Neural progenitor cell (in vitro differentiated cells): ENCODE measurements around the gene HNF1B. TPM values are rescaled to one million over a fixed set of nuclear protein-coding genes. Genes with fewer than 3 reads are reported as not detected.

ENCODE experiments used
- DNase-seq: peaks from one replicate; pipeline ENCODE4 v3.0.0-alpha.2; 2016; ENCODE audit warnings: low spot score
- H2AFZ ChIP-seq: fragments of 200-600 bp; sonication (generic); replicated peaks from 2 replicates; pipeline ENCODE4 v1.6.1; 2016; ENCODE audit warnings: antibody characterized with exemption
- H3F3A ChIP-seq: fragments of 200-600 bp; sonication (generic); 2 replicates; pipeline ENCODE4 v1.6.1; 2016; ENCODE audit warnings: antibody characterized with exemption, low read depth
- H3K27ac ChIP-seq: fragments of 200-600 bp; sonication (generic); 2 replicates; pipeline ENCODE4 v1.5.1; 2016; ENCODE audit warnings: mild to moderate bottlenecking
- H3K27me3 ChIP-seq: fragments of 200-600 bp; sonication (generic); 2 replicates; pipeline ENCODE4 v1.6.1; 2016; ENCODE audit warnings: mild to moderate bottlenecking, moderate library complexity
- H3K36me3 ChIP-seq: fragments of 200-600 bp; sonication (generic); 2 replicates; pipeline ENCODE4 v1.5.1; 2016
- H3K4me1 ChIP-seq: fragments of 200-600 bp; sonication (generic); 2 replicates; pipeline ENCODE4 v1.6.1; 2016; ENCODE audit warnings: mixed run types
- H3K4me2 ChIP-seq: fragments of 200-600 bp; sonication (generic); 2 replicates; pipeline ENCODE4 v1.6.1; 2016
- H3K4me3 ChIP-seq: fragments of 200-600 bp; sonication (generic); 2 replicates; pipeline ENCODE4 v1.5.1; 2016
- H3K79me2 ChIP-seq: fragments of 200-600 bp; sonication (generic); 2 replicates; pipeline ENCODE4 v1.6.1; 2016; ENCODE audit warnings: low read depth
- H3K9ac ChIP-seq: fragments of 200-600 bp; sonication (generic); 2 replicates; pipeline ENCODE4 v1.6.1; 2016
- H3K9me3 ChIP-seq: fragments of 200-600 bp; sonication (generic); 2 replicates; pipeline ENCODE4 v1.5.1; 2016; ENCODE audit warnings: low read depth
- H4K20me1 ChIP-seq: fragments of 200-600 bp; sonication (generic); 2 replicates; pipeline ENCODE4 v1.6.1; 2016; ENCODE audit warnings: low read depth
- H3K27ac Mint-ChIP-seq: 3 replicates; pipeline ENCODE4 v1.8.0; 2021; ENCODE audit warnings: mixed read lengths
- H3K27me3 Mint-ChIP-seq: 2 replicates; pipeline ENCODE4 v1.8.0; 2022; ENCODE audit warnings: low read depth, mild to moderate bottlenecking, inconsistent platforms, moderate library complexity, mixed read lengths; ENCODE audit not compliant: insufficient read depth
- H3K36me3 Mint-ChIP-seq: 3 replicates; pipeline ENCODE4 v1.8.0; 2021; ENCODE audit warnings: mixed read lengths
- H3K4me1 Mint-ChIP-seq: 3 replicates; pipeline ENCODE4 v1.8.0; 2021; ENCODE audit warnings: mixed read lengths
- H3K4me3 Mint-ChIP-seq: 3 replicates; pipeline ENCODE4 v1.8.0; 2021; ENCODE audit warnings: mild to moderate bottlenecking, moderate library complexity, mixed read lengths
- H3K9me3 Mint-ChIP-seq: 3 replicates; pipeline ENCODE4 v1.8.0; 2020; ENCODE audit warnings: mixed read lengths
- CTCF ChIP-seq: fragments of 200-600 bp; sonication (generic); IDR thresholded peaks from 2 replicates; pipeline ENCODE4 v1.5.1; 2017; ENCODE audit warnings: antibody characterized with exemption, mild to moderate bottlenecking
- EZH2 ChIP-seq: fragments of 200-600 bp; sonication (generic); IDR thresholded peaks from 2 replicates; pipeline ENCODE4 v1.6.1; 2017; ENCODE audit warnings: antibody characterized with exemption, mild to moderate bottlenecking, moderate library complexity
- EZH2phosphoT487 ChIP-seq: fragments of 200-600 bp; sonication (generic); IDR thresholded peaks from 2 replicates; pipeline ENCODE4 v1.6.1; 2017; ENCODE audit warnings: antibody characterized with exemption
- total RNA-seq: library from RNA; depleted of rRNA; stranded (reverse); fragments of >200 nt; gene quantifications from 2 replicates; pipeline ENCODE4 v1.2.3, GENCODE V29; 2015; ENCODE audit warnings: low replicate concordance

Gene HNF1B
- total RNA-seq, 1 donor from 2014 or later = not detected

GRCh38 chr17:37671824-37672547 lies 72.9 kb downstream of the HNF1B start:
- Histone ChIP-seq H3F3A (no peaks in the 10 kb centered on the region), H2AFZ (no peak overlapping the region), H3K9me3 (no peaks in the 10 kb centered on the region), H3K36me3 (no peaks in the 10 kb centered on the region), H3K9ac (no peak overlapping the region), H3K27ac (no peak overlapping the region), H3K4me3 (no peak overlapping the region), H3K79me2 (no peaks in the 10 kb centered on the region), H4K20me1 (no peaks in the 10 kb centered on the region), H3K4me2 (no peak overlapping the region), H3K4me1 (no peaks in the 10 kb centered on the region), H3K27me3 (no peaks in the 10 kb centered on the region)
- H3K27ac Mint-ChIP-seq = no peak overlapping the region
- H3K4me3 Mint-ChIP-seq = no peak overlapping the region
- H3K4me1 Mint-ChIP-seq = peaks cover 23% of the 10 kb centered on the region
- peaks cover 9% of the 10 kb centered on the region for H3K27me3 Mint-ChIP-seq
- TF ChIP-seq EZH2phosphoT487 = no peak
- no peak for TF ChIP-seq EZH2
- TF ChIP-seq CTCF = no peak
- H3K36me3 Mint-ChIP-seq = no peaks in the 10 kb centered on the region
- no peaks in the 10 kb centered on the region for H3K9me3 Mint-ChIP-seq
- no peak for DNase-seq

GRCh38 chr17:37671028-37671823 lies 73.6 kb downstream of the HNF1B start:
- no peak overlapping the region for H3K4me3 ChIP-seq
- peaks cover 9% of the 10 kb centered on the region for H3K27me3 Mint-ChIP-seq
- H3K36me3 Mint-ChIP-seq = no peaks in the 10 kb centered on the region
- H3K27me3 ChIP-seq = no peaks in the 10 kb centered on the region
- H3K4me3 Mint-ChIP-seq = no peak overlapping the region
- H3K4me2 ChIP-seq = no peak overlapping the region
- H3F3A ChIP-seq = no peaks in the 10 kb centered on the region
- H3K27ac Mint-ChIP-seq = no peak overlapping the region
- no peak overlapping the region for H3K9ac ChIP-seq
- H3K9me3 ChIP-seq = no peaks in the 10 kb centered on the region
- no peaks in the 10 kb centered on the region for H3K36me3 ChIP-seq
- no peak overlapping the region for H2AFZ ChIP-seq
- TF ChIP-seq EZH2phosphoT487 (no peak), CTCF (no peak), EZH2 (no peak)
- DNase-seq = no peak
- H3K4me1 ChIP-seq = no peaks in the 10 kb centered on the region
- no peaks in the 10 kb centered on the region for H3K9me3 Mint-ChIP-seq
- H3K4me1 Mint-ChIP-seq = peaks cover 15% of the 10 kb centered on the region
- no peak overlapping the region for H3K27ac ChIP-seq
- no peaks in the 10 kb centered on the region for H3K79me2 ChIP-seq
- H4K20me1 ChIP-seq = no peaks in the 10 kb centered on the region

GRCh38 chr17:37667039-37667438 lies 77.8 kb downstream of the HNF1B start:
- no peak overlapping the region for H3K4me3 ChIP-seq
- peaks cover 10% of the 10 kb centered on the region for H3F3A ChIP-seq
- no peak overlapping the region for H2AFZ ChIP-seq
- no peaks in the 10 kb centered on the region for H3K27me3 ChIP-seq
- H3K27ac Mint-ChIP-seq = no peak overlapping the region
- no peak overlapping the region for H3K4me2 ChIP-seq
- peaks cover 4% of the 10 kb centered on the region for H3K4me1 Mint-ChIP-seq
- peaks cover 5% of the 10 kb centered on the region for H3K27me3 Mint-ChIP-seq
- no peaks in the 10 kb centered on the region for H4K20me1 ChIP-seq
- no peak overlapping the region for H3K4me3 Mint-ChIP-seq
- DNase-seq = no peak
- H3K4me1 ChIP-seq = peaks cover 13% of the 10 kb centered on the region
- no peak for TF ChIP-seq EZH2
- TF ChIP-seq EZH2phosphoT487 = no peak
- no peak for TF ChIP-seq CTCF
- H3K27ac ChIP-seq = no peak overlapping the region
- H3K79me2 ChIP-seq = no peaks in the 10 kb centered on the region
- H3K36me3 Mint-ChIP-seq = no peaks in the 10 kb centered on the region
- H3K36me3 ChIP-seq = no peaks in the 10 kb centered on the region
- no peaks in the 10 kb centered on the region for H3K9me3 ChIP-seq
- H3K9me3 Mint-ChIP-seq = no peaks in the 10 kb centered on the region
- H3K9ac ChIP-seq = no peak overlapping the region
